ENCODE measurements around the gene PDX1. TPM values are rescaled to one million over a fixed set of nuclear protein-coding genes. Genes with fewer than 3 reads are reported as not detected.

PDX1 gene
- total and polyA plus RNA-seq, 9 of the 15 experiments (the other 6 are each of a cell fraction or from before 2014, with no cell fraction given), result not detected

GRCh38 chr13:27968316-27969081 lies 48.7 kb downstream of the PDX1 start (continued):
- TF ChIP-seq ZNF609 (CRISPR knock-in tag; IDR thresholded peaks at IDR 0.05; ENCODE audit: borderline replicate concordance), result no peak
- no peak for TF ChIP-seq ETV5 (CRISPR knock-in tag; IDR thresholded peaks at IDR 0.05; ENCODE audit: low read depth)
- TF ChIP-seq SNRNP70 (optimal IDR thresholded peaks at IDR 0.05; ENCODE audit: low read depth, low read length), result no peak
- TF ChIP-seq THRAP3 (IDR thresholded peaks at IDR 0.05; ENCODE audit: borderline replicate concordance), result no peak
- TF ChIP-seq ZNF318 (IDR thresholded peaks at IDR 0.05; ENCODE audit: borderline replicate concordance in 1 of 2, low read depth in 1 of 2), result no peak
- TF ChIP-seq ZNF133 (CRISPR knock-in tag; IDR thresholded peaks at IDR 0.05), result no peak
- no peak for TF ChIP-seq GABPB1 (CRISPR knock-in tag; IDR thresholded peaks at IDR 0.05)

Data from K562 (cell line).